ENCODE results near the gene PHYHD1. TPM values are rescaled to one million over a fixed set of nuclear protein-coding genes. Genes with fewer than 3 reads are reported as not detected.

The PHYHD1 gene
- total and polyA plus RNA-seq, 2 of the 13 experiments (the other 11 are each of a cell fraction or from before 2014, with no cell fraction given) = 10.6 to 25.3 TPM

GRCh38 chr9:128881884-128882676 is 38.7 kb upstream of the PHYHD1 start, which contains the start of the genes KYAT1 and LRRC8A (continued):
- TF ChIP-seq, protein P1, sequence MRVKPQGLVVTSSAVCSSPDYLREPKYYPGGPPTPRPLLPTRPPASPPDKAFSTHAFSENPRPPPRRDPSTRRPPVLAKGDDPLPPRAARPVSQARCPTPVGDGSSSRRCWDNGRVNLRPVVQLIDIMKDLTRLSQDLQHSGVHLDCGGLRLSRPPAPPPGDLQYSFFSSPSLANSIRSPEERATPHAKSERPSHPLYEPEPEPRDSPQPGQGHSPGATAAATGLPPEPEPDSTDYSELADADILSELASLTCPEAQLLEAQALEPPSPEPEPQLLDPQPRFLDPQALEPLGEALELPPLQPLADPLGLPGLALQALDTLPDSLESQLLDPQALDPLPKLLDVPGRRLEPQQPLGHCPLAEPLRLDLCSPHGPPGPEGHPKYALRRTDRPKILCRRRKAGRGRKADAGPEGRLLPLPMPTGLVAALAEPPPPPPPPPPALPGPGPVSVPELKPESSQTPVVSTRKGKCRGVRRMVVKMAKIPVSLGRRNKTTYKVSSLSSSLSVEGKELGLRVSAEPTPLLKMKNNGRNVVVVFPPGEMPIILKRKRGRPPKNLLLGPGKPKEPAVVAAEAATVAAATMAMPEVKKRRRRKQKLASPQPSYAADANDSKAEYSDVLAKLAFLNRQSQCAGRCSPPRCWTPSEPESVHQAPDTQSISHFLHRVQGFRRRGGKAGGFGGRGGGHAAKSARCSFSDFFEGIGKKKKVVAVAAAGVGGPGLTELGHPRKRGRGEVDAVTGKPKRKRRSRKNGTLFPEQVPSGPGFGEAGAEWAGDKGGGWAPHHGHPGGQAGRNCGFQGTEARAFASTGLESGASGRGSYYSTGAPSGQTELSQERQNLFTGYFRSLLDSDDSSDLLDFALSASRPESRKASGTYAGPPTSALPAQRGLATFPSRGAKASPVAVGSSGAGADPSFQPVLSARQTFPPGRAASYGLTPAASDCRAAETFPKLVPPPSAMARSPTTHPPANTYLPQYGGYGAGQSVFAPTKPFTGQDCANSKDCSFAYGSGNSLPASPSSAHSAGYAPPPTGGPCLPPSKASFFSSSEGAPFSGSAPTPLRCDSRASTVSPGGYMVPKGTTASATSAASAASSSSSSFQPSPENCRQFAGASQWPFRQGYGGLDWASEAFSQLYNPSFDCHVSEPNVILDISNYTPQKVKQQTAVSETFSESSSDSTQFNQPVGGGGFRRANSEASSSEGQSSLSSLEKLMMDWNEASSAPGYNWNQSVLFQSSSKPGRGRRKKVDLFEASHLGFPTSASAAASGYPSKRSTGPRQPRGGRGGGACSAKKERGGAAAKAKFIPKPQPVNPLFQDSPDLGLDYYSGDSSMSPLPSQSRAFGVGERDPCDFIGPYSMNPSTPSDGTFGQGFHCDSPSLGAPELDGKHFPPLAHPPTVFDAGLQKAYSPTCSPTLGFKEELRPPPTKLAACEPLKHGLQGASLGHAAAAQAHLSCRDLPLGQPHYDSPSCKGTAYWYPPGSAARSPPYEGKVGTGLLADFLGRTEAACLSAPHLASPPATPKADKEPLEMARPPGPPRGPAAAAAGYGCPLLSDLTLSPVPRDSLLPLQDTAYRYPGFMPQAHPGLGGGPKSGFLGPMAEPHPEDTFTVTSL (CRISPR knock-in tag; IDR thresholded peaks at IDR 0.05; ENCODE audit: borderline replicate concordance) = peak; percentile 56; the same call in 1 of the 2 replicates
- TF ChIP-seq GABPA (IDR thresholded peaks at IDR 0.05; ENCODE audit: low read depth, low read length) = peak; percentile 80
- peak; percentile 93 for TF ChIP-seq GABPA (CRISPR knock-in tag; IDR thresholded peaks at IDR 0.05; ENCODE audit: low read depth)
- no peak for TF ChIP-seq MZF1 (CRISPR knock-in tag; IDR thresholded peaks at IDR 0.05; ENCODE audit: borderline replicate concordance)
- TF ChIP-seq ZNF878 (CRISPR knock-in tag; IDR thresholded peaks at IDR 0.05) = 0 out of 2 replicates have a peak, but pooled peaks have one; percentile 49
- no peak for TF ChIP-seq ZNF782 (CRISPR knock-in tag; IDR thresholded peaks at IDR 0.05; ENCODE audit: borderline replicate concordance)
- TF ChIP-seq ATF7 (IDR thresholded peaks at IDR 0.05) = peak; percentile 98
- peak; percentile 82 for TF ChIP-seq ATF7 (CRISPR knock-in tag; IDR thresholded peaks at IDR 0.05)
- peak; percentile 52; the same call in 1 of the 2 replicates for TF ChIP-seq ZNF609 (CRISPR knock-in tag; IDR thresholded peaks at IDR 0.05; ENCODE audit: borderline replicate concordance)
- TF ChIP-seq HNF4G (IDR thresholded peaks at IDR 0.05; ENCODE audit: borderline replicate concordance, low read depth, low read length) = no peak
- no peak for TF ChIP-seq HNF4G (CRISPR knock-in tag; IDR thresholded peaks at IDR 0.05; ENCODE audit: borderline replicate concordance, low read depth)
- TF ChIP-seq POLR2AphosphoS2 (IDR thresholded peaks at IDR 0.05; ENCODE audit: low read depth, low read length) = no peak
- TF ChIP-seq ZNF138 (CRISPR knock-in tag; IDR thresholded peaks at IDR 0.05; ENCODE audit: low read depth) = no peak
- TF ChIP-seq ZNF616 (CRISPR knock-in tag; IDR thresholded peaks at IDR 0.05; ENCODE audit: low read depth) = peak; percentile 26; the same call in 1 of the 2 replicates
- TF ChIP-seq ZBTB7B (CRISPR knock-in tag; IDR thresholded peaks at IDR 0.05) = peak; percentile 35; the same call in 1 of the 2 replicates
- no peak for TF ChIP-seq TBP (CRISPR knock-in tag; IDR thresholded peaks at IDR 0.05)
- TF ChIP-seq CBFB (CRISPR knock-in tag; IDR thresholded peaks at IDR 0.05) = no peak
- no peak for TF ChIP-seq SMAD1 (CRISPR knock-in tag; IDR thresholded peaks at IDR 0.05; ENCODE audit: borderline replicate concordance, low read depth)
- no peak for TF ChIP-seq PLRG1 (conservative IDR thresholded peaks at IDR 0.05)
- 0 out of 2 replicates have a peak, but pooled peaks have one; percentile 20 for TF ChIP-seq ZNF777 (CRISPR knock-in tag; IDR thresholded peaks at IDR 0.05)
- no peak for TF ChIP-seq SATB2 (CRISPR knock-in tag; IDR thresholded peaks at IDR 0.05)
